Stimulated activated CD4-positive, alpha-beta T cell treated with anti-CD3 and anti-CD28 coated beads, Interleukin-1b, Interleukin-23, amount 100 ng/mL, for 48 hours (primary cell): ENCODE measurements around the gene CDADC1.

ENCODE experiments used
- DNase-seq: peaks from one replicate; pipeline ENCODE4 v3.0.0-alpha.2; 2020

CDADC1 gene

DNA sequence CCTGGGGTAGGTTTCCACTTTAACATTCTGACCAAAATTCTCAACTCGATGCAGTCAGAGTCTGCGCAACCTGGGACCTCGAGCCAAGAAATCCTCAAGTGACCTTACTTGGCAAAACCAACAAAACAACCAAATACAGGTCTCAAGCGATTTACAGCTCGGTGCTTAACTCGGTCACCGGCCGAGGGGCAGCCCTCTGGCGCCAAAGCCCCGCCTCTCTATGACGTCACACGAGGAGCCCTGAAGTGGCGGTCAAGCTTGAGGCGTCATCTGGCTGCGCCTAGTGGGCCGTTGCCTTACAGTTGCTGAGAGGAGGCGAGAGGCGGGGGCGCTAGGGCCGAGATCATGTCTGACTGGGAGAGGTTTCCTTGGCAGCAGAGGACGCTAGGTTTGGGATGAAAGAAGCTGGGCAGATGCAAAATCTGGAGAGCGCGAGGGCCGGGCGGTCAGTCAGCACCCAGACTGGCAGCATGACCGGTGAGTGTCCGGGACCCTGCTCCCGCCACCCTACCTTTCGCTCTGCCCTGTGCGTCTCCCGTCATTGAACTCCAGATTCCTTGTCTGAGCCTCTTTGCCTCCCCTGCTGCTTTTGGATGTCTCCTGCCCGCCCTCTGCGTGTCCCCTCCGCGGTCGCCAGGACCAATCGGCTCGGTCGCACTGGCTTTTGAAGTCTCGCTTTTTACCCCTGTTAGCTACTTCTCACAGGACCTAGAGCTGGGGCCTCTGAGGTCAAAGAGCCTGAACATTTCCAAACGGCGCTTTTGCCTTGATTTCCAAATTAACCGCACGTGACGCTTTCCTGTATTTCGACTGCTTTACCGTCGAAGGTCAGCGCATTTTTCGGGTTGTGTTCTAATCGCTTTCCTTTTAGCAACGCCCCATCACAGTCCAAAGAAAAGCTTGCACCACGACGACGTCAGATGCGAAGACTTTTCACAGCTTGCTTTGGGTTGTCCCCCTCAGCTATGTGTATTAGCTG, at the start of gene CDADC1:
Gene CDADC1, plus strand, starts transcription at position 283 of the 979 bp plus-strand sequence. Its CDS starts 113 bp downstream, at position 396.
- peak; percentile 92 for DNase-seq

DNA sequence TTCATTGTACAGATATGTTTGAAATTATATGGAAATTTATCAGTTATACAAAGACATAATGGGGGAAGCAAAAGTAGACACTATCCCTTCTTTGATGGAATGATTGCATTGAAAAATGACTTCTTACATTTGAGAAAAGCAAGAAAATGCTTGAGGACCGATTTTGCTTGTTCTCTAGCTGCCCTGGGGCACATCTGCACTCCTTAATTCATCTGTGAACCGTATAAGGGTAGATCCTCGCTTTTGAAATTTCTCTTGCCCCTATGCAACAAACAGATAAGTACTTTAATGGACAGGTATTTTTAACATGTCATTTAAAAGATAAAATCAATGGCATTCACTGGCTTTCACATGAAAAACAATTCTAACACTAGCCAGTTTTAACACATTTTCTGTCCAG, 41.1 kb upstream of the CDADC1 start:
- no peak for DNase-seq

DNA sequence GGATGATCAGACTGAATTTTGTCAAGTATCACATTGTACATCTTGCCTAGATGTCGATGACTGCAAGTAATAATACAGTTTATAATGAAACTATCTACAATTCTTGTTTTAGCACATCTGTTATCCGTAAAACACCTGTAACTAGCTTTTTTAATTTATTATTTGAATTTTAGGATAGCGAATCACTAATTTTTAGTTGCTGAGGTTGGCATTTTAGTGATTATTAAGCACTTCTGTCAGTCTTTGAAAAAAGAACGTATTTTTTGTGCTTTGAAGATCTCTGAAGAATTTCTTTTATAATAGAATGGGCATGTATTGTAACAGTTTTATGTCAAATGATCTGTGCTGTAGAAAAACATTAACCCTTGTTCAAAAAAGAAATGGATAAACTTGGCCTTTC, 39.1 kb upstream of the CDADC1 start:
- no peak for DNase-seq

DNA sequence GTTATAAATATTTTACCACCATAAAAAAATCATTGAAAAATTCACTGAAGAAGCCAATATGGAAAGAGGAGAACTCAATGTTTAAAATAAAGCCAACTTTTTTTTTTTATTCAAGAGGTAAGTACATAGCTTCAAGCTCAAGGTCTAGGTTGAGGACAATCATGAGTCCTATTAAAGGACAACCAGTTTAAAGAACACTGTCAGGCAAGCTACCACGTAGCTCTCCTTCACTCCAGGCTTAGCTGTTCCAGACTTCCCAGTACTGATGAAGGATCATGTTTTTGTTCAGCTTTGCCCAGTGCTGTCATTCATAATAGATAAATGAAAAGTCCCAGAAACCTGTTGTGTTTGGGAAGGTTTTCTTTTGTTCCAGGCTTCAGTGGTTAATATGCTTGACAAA, 37.6 kb upstream of the CDADC1 start:
- DNase-seq: no peak

DNA sequence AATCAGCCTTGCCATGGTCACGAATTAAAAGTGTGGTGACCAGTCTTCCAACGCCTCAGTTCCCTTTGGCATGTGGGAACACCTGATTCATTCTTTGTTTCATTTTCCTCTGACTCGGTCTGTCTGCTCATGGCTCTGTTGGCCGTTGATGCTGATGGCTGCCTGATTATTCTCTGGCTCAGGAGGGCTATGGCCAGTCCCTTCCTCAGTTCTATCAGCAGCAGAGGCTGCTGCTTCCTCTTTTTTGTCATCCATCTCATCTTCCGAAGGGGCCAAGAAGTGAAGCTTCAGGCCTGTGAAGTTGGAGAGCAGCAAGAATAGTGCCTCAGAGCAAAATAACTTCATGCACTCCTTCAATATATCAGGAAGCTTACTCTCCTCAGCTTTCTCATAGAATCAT, 37.1 kb upstream of the CDADC1 start:
- no peak for DNase-seq

DNA sequence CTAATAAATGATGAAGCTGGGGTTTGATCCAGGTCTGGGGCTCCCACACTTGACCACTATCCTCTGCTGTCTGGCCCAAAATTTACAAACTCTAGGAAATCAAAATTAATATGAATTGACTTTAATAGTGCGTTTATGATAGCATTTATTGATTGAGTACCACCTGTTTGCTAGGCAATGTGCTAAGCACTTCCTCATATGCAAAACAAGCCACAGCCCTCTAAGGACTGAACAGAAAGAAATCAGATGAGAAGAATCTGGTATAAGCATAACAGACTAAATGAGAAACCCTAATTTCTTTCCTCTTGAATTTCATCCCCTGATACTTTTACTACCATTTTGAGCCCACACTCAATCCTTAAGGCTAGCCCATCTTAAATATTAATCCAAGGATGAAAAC, 34.2 kb upstream of the CDADC1 start:
- no peak for DNase-seq

DNA sequence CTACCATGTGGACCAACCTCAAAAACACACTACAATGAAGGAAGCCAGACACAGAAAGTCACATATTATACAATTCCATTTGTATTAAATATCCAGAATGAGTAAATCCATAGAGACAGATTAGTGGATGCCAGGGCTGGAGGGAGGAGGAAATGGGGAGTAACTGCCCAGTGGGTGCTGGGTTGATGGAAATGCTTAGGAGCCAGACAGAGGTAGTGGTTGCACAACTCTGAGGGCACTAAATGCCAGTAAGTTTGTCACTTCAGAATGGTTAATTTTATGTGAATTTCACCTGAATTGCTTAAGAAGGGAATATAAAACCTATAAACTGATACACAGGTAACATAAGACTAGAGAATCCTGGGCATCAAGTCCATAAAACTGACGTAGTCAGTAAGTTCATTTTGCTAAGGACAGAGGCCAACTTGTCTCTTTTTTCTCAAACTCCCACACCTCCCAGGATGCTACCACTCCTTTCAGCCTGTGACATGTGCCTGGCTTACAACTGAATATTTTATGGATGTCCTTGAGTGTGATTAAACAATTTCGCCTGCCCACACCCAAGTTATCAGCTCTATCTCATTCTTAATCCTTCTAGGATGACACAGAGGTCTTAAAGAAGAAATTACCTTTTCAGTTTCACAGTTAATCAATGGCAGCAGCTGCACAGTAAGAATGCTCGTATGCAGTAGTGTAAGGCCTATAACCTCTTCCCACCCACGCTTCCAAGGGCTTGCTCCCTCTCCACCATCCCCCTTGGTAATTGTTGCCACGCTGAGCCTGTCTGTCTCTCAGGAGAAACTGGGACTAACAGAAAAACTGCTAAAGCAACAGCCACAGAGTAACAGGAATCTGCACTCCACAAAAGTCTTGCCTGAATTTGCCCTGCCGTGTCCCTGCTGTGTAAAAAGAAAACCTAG, 33.5 kb upstream of the CDADC1 start:
- DNase-seq: no peak

DNA sequence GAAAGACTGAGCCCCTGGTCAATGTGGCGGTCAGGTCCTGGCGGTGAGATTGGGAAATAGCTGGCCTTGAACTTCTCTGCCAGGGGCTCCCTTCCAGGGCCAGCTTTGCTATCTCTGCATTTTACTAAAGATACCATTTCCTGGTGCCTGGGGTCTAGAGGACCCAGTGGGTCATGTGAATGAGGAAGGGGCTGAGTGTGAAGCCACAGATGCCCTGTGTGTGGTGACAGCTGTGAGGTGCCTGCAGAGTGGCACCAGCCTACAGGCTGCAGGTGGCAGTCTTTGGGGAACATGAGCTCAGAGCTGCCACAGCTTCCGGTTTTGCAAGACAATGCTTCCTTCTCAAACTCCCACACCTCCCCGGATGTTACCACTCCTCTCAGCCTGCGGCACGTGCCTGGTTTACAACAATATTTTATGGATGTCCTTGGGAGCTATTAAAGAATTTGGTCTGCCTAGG, 32.8 kb upstream of the CDADC1 start:
- peak; percentile 50 for DNase-seq

DNA sequence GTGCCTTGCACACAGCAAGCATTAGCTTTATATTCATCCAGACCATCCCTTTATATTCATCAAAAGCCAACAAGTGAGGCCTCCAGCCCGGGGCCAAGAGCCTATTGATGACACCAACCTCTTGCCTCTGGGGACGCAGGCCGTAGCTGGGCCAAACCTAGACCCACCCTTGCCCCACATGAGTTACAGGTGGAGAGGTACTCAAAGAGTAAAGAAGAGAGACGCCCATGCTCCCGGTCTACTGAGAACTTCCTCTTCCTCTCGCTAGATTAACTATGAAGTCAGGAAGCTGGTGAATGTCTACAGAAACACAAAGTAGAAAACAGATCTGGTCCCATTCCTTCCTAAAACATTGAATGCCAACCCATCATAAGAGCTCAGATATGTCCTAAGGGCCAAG, 31.4 kb upstream of the CDADC1 start:
- DNase-seq: no peak

DNA sequence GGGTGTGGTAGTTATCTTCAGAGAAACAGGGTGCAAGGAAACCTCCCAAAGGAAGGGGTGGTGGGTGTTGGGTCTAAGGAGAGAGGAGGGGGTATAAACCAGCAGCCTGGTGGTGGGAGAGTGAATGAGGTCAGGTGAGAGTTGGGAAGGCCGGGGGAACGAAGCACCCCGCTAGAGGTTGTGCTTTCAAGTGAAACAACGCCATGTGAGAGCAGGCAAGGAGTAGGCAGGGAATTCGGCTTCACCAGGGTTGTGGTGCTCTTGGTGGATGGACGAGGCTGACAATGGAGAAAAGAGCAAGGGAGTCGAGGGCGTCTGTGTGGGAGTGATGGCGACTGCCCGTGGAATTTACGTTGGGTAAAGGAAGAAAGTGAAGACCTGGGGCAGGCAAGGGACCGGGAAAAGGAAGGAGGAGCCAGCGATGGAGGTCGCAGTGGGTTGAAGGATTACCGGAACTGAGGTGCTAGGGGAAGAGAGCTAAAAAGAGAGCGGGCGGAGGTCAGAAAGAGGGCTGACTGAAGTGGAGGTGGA, 29.7 kb upstream of the CDADC1 start:
- DNase-seq: no peak

DNA sequence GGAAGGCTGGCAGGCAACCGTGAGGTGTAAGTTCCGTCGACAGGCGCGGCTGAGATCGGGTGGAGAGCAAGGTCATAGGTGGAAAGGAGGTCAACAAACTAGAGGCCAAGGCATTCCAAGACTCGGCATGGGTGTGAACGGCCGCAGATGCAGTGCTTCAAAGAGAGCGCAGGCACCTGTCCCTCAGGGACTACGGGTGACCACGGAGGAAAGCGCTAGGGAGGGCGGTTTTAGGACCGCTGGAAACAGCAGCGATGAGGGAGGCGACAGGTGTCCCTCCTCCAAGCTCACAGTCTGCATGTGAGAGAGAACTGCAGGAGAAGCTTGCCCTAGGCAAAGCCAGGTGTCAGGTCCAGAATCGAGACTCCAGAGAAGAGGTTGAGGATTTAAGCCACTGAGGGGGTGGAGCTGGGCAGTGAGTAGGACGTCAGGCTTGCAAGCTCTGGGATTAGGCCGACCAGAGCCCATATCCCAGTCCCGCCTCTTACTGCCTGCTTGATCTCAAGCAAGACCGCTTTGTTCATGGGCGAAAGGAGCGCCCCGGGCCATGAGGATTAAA, 29.2 kb upstream of the CDADC1 start:
- no peak for DNase-seq

DNA sequence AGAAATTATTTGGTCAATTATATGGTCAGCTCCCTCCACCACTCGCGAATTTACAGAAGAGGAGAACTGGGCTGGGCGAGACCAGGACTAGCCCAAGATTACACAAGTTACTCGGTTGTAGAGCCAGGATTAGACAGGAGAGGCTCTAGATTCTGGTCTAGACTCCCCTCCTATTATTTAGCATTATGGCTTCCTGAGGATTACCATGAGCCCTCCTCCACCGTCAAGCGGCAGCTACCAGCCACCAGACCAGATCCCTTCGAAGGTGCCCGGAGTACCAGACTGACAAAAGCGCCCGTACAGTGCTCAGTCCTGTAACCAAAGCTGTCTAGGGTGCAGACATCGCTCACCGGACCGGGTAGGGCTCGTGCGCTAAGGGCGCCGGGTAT, 28.1 kb upstream of the CDADC1 start:
- no peak for DNase-seq

DNA sequence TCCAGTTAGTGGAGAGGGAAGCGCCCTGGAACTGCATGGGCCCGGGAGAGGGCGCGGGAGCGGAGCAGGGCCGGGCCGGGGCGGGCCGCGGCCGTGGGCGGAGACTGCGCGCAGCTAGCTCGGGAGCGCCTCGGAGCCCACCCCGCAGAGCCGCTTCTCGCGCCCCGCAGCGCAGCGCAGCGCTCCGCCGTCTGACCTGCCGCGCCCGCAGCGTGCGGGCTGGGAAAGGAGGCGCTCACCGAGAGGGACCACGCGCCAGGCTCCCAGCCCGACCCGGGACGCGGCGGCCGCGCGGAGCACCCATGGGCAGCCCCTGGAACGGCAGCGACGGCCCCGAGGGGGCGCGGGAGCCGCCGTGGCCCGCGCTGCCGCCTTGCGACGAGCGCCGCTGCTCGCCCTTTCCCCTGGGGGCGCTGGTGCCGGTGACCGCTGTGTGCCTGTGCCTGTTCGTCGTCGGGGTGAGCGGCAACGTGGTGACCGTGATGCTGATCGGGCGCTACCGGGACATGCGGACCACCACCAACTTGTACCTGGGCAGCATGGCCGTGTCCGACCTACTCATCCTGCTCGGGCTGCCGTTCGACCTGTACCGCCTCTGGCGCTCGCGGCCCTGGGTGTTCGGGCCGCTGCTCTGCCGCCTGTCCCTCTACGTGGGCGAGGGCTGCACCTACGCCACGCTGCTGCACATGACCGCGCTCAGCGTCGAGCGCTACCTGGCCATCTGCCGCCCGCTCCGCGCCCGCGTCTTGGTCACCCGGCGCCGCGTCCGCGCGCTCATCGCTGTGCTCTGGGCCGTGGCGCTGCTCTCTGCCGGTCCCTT, 27.5 kb upstream of the CDADC1 start, which contains the start of gene MLNR:
Gene MLNR, plus strand, starts transcription at position 303 of the 820 bp plus-strand sequence. Its CDS starts 0 bp downstream, at position 303.
- DNase-seq: peak; percentile 44

DNA sequence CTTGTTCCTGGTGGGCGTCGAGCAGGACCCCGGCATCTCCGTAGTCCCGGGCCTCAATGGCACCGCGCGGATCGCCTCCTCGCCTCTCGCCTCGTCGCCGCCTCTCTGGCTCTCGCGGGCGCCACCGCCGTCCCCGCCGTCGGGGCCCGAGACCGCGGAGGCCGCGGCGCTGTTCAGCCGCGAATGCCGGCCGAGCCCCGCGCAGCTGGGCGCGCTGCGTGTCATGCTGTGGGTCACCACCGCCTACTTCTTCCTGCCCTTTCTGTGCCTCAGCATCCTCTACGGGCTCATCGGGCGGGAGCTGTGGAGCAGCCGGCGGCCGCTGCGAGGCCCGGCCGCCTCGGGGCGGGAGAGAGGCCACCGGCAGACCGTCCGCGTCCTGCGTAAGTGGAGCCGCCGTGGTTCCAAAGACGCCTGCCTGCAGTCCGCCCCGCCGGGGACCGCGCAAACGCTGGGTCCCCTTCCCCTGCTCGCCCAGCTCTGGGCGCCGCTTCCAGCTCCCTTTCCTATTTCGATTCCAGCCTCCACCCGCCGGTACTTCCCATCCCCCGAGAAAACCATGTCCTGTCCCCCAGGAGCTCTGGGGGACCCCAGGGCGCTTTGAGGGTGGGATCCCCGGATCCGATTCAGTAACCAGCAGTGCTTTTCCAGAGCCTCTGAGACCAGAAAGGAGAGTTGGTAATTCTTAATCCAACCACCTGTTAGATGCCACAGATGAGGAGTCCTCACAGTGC, 26.7 kb upstream of the CDADC1 start:
- no peak for DNase-seq

DNA sequence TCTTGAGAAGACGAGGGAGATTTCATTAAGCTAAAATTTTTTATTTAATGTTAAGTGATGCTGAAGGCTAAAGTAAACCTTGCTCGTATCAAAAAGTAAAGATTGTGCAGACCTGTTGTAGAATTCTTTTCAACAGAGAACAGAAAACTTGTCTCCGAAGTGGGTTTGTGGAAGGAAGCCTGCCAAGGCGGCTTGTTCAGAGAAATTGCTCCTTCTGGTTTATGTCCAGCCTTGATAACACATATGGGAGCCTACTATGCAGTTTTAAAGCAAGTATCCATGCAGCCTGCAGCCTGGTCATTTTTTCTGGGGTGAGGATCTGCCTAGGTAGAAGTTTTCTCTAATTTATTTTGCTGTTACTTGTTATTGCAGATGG, 26.1 kb upstream of the CDADC1 start:
- no peak for DNase-seq

DNA sequence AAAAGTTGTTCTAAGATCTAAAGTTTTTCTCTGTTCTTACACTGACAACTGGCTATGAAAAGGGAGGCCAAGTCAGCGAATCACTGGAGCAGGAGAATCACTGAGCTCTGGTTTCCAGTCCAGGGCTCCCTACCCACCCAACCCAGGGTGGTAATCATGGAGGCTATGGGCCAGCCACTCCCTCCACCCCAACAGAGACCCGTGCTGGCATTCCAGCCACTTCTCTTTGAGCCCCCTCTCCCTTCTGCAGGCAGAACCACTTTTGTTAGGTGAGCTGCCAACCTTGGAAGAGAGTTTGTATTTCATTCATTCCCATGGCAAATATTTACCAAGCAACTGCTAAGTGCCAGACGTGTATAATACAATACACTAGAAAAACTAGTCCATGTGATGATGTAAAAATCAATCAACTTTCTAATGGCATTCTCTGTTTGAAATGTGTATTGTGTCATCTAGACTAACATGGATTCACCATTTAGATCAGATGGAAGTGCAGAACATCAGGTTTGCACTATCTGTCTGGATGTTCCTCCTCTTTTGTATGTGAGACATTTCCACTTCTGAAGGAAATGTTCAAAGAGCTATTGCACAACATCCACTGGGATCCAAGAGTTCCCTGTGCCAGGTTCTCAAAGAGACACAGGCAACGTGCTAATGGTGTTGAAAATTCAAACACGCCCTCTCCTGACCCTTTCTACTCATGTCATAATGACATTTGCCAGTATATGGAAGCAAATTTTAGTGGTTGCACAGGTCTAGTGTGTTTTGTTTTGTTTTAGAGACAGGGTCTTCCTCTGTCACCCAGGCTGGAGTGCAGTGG, 22.3 kb upstream of the CDADC1 start:
- DNase-seq: no peak

DNA sequence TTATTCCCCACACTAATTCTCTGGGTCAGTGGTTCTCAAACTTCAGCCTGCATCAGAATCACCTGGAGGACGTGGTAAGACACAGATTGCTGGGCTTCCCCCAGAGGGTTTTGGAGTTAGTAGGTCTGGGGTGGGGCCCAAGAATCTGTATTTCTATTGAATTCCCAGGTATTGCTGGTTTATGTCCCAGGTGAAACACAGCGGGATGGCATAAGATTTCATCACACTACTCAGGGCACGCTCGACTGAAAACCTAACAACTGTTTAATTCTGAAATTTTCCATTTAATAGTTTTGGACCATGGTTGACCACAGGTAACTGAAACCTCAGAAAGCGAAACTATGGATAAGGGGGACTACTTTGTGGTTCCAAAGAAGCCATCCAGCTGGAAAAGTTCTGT, 21.1 kb upstream of the CDADC1 start:
- no peak for DNase-seq

DNA sequence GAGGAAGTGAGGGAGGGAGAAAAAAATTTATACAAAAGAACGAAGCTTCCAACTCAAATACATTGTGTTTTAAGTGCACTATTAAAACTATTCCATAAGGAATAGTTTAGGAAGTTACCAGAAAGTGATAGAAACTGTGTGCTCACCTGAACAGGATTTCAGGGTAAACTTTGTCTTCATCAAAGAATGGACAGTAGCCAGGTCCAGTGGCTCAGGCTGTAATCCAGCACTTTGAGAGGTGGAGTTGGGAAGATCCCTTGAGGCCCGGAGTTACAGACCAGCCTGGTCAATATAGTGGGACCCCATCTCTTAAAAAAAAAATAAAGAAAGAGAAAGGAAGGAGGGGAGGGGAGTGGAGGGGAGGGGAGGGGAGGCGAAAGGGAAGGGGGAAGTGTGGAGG, 13.0 kb upstream of the CDADC1 start:
- DNase-seq: no peak

DNA sequence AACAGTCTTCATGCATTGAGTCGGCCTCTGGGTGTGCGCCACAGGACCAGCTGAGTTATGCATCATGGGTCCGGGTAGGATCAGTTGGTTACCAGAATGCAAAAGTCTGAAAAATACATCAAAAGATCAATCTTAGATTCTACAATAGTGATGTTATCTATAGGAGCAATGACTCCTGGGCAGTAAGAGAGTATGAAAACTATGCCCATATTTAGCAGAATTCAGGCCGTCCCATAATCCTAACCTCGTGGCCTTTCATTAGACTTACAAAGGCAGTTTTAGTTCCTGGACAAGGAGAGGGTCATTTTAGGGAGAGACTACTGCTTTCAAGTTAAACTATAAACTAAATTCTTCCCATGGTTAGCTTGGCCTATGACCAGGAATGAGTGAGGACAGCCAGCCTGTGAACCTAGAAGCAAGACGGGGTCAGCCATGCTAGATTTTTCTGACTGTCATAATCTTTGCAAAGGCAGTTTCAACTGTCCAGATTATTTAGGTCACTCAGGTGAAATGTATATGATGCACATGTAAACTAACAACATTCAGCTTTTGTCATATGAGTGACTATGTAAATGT, 11.8 kb upstream of the CDADC1 start:
- DNase-seq: no peak

DNA sequence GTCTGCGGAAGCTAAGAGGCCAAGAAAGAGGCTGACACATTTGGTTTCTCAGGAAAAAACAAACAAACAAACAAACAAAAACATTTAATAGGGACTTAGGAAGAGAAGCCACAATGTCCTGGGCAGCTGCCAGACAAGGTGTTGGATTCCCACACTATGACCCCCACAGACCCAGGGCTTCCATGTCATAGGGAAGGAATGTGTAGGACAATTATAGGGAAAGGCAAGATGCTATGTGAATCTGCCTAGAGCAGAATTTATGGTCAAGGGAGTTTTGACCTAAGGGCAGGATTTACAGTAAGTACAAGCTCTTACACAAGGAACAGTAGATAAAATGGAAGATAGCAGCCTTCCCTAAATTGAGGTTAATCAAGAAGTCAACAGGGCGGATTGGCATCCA, 9.1 kb upstream of the CDADC1 start:
- no peak for DNase-seq
